Uterus (tissue), 4 donors: ENCODE data around the gene MIA2. TPM values are rescaled to one million over a fixed set of nuclear protein-coding genes. Genes with fewer than 3 reads are reported as not detected.

Experiments used
- DNase-seq, 2 donors: peaks; one replicate each; pipeline ENCODE4 v3.0.0-alpha.2; 2019 to 2020
- H3K27ac ChIP-seq, 2 donors: fragments of 200-600 bp; sonication (generic); 1 replicate in 1 of 2; 2 replicates in 1 of 2; pipeline ENCODE4 v1.5.1; 2016 to 2018
- H3K27me3 ChIP-seq, 2 donors: fragments of 200-600 bp; sonication (generic); one replicate each; pipeline ENCODE4 v1.5.1; 2018 to 2019; ENCODE audit warnings: control low read depth in 1 of 2
- H3K36me3 ChIP-seq, 2 donors: fragments of 200-600 bp; sonication (generic); one replicate each; pipeline ENCODE4 v1.5.1; 2019; ENCODE audit warnings: control low read depth in 1 of 2
- H3K4me1 ChIP-seq, 2 donors: fragments of 200-600 bp; sonication (generic); one replicate each; pipeline ENCODE4 v1.5.1; 2018 to 2019; ENCODE audit warnings: control low read depth in 1 of 2
- H3K4me3 ChIP-seq, 2 donors: fragments of 200-600 bp; sonication (generic); 1 replicate in 1 of 2; 2 replicates in 1 of 2; pipeline ENCODE4 v1.5.1; 2018 to 2019; ENCODE audit warnings: mild to moderate bottlenecking in 1 of 2
- H3K9me3 ChIP-seq, 2 donors: fragments of 200-600 bp; sonication (generic); one replicate each; pipeline ENCODE4 v1.5.1; 2019; ENCODE audit warnings: control low read depth in 1 of 2
- POLR2A ChIP-seq, 2 donors: fragments of 450-650 bp; IDR thresholded peaks; one replicate each; pipeline ENCODE4 v1.6.1; 2016; ENCODE audit warnings: antibody characterized with exemption in 2 of 2, mild to moderate bottlenecking in 1 of 2, moderate library complexity in 1 of 2
- intact Hi-C: fragments of 100-400 bp; cut with DNase I; formaldehyde crosslinking; loops from one replicate; pipeline ENCODE4 v1.15.1; 2023; ENCODE audit warnings: low total_unique reads
- total RNA-seq, 4 donors: library from RNA; depleted of rRNA in 3 of 4; stranded (reverse); fragments of >200 nt in 3 of 4; gene quantifications; one replicate each; pipeline versions ENCODE4 v1.1.0 to v1.2.4, GENCODE V29; 2014 to 2023
- TF ChIP-seq, protein P1 (sequence below), 4 experiments: fragments of 200-600 bp in 2 of 4; fragments of 450-650 bp in 2 of 4; sonication (generic) in 2 of 4; IDR thresholded peaks; one replicate each; pipeline ENCODE4 v1.5.1; 2016 to 2019; ENCODE audit warnings: antibody characterized with exemption in 4 of 4, mild to moderate bottlenecking in 2 of 4, moderate library complexity in 1 of 4
- donor health status: DM: yes; HTN: yes; CAD: no.

The MIA2 gene
- total RNA-seq, 4 donors from 2014 or later = 15.3 to 38.2 (median 23.9) TPM

DNA sequence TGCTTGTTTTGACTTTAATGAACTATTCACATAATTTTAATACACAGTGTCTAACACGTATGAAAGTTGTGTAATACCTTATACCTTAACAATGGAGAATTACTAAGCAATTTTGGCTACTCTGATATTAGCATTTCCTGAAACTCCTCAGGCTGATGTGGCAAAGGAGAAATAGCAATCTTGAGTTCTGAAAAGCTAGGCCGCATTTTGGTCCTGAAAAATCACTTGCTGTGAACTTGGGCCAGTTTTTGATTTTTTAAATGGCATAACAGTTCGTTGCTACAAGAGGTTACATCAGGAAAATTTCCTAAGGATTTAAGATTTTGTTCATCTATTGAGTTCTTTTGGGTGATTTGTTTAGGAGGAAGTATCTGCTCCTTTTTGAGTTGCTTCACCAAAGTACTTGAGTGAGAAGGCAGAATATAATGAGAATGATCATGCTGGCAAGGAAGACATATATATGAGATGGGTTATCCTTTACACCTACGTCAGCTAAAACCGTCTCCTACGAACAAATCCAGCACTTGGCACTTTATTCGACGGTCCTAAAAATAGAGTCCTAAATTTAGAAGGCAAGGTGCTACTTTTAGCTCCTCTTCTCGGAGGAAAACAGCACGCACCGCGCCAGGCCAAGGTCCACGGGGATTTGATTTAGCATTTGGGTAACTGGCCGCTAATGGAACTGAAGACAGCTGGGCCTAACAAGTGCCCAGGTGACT, 32.2 kb downstream of the MIA2 start:
- Histone ChIP-seq H3K4me1 (no peaks in the 10 kb centered on the region), H3K27ac (peak overlapping the region; percentile 97), H3K27me3 (no peaks in the 10 kb centered on the region), H3K4me3 (peak overlapping the region; percentile 75 to 87), H3K36me3 (no peaks in the 10 kb centered on the region), H3K9me3 (no peaks in the 10 kb centered on the region)
- TF ChIP-seq POLR2A (IDR thresholded peaks at IDR 0.05) = no peak
- TF ChIP-seq, protein P1, sequence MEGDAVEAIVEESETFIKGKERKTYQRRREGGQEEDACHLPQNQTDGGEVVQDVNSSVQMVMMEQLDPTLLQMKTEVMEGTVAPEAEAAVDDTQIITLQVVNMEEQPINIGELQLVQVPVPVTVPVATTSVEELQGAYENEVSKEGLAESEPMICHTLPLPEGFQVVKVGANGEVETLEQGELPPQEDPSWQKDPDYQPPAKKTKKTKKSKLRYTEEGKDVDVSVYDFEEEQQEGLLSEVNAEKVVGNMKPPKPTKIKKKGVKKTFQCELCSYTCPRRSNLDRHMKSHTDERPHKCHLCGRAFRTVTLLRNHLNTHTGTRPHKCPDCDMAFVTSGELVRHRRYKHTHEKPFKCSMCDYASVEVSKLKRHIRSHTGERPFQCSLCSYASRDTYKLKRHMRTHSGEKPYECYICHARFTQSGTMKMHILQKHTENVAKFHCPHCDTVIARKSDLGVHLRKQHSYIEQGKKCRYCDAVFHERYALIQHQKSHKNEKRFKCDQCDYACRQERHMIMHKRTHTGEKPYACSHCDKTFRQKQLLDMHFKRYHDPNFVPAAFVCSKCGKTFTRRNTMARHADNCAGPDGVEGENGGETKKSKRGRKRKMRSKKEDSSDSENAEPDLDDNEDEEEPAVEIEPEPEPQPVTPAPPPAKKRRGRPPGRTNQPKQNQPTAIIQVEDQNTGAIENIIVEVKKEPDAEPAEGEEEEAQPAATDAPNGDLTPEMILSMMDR (IDR thresholded peaks at IDR 0.05) = no peak
- intact Hi-C loops = no loop called here
- no peak for DNase-seq

DNA sequence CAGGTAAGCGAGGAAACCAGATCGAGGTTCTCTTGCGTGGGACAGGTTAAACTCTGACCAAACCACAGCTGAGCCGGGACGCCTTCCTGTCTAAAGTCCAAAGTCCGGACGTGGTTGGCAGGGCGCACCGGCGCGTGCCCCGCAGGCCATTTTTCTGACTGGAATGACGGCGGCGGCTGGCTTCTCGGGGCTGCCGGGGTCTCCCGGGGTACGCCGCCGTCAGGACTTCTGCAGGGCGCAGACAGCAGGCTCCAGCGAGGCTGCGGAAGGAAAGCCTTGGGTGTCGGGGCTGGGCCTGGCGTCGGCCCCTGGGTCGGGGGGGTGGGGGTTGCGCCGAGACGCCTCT, 32.8 kb downstream of the MIA2 start:
- Histone ChIP-seq H3K4me1 (no peaks in the 10 kb centered on the region), H3K4me3 (peak overlapping the region; percentile 75 to 87), H3K27me3 (no peaks in the 10 kb centered on the region), H3K9me3 (no peaks in the 10 kb centered on the region), H3K27ac (peak overlapping the region; percentile 97), H3K36me3 (no peaks in the 10 kb centered on the region)
- intact Hi-C loops = no loop called here
- peak; percentile 39 to 62 for DNase-seq
- TF ChIP-seq POLR2A (IDR thresholded peaks at IDR 0.05) = no peak
- TF ChIP-seq, protein P1 (IDR thresholded peaks at IDR 0.05) = no peak

DNA sequence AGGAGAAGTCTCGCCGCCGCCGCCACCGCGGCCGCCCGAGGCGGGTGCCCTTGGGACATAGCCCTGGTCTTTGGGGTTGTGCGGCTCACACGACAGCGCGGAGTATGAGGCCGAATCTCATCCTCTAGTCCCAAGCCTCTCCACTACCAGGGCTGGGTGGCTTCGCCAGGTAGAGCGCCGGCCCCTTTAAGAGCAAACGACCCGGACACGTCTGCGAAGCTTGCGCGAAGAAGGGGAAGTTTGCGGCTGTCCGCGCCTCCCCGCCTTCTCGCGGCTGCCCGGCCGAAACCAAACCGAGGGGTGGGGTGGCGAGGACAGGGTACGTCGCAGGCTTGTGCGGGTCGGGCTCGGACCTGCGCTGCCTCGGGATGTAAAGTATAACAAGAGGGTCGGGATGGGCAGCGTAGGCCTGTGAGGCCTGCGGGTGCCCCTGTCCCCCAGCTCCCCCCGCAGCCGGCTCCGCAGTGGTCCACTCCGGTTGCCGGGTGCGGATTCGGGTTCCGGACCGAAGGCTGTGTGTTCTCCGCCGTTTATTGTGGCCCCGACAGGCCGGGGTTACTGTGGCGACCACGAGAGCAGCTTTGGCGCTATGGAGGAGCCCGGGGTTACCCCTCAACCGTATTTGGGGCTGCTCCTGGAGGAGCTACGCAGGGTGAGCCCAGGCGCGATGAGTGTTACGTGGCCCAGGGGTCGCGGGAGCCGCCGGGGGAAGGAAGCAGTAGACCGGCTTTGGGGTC, 33.3 kb downstream of the MIA2 start:
- H3K27me3 ChIP-seq = no peaks in the 10 kb centered on the region
- TF ChIP-seq POLR2A (IDR thresholded peaks at IDR 0.05) = peak; percentile 11 to 54
- TF ChIP-seq, protein P1 (IDR thresholded peaks at IDR 0.05) = no peak
- no peaks in the 10 kb centered on the region for H3K9me3 ChIP-seq
- no peaks in the 10 kb centered on the region for H3K4me1 ChIP-seq
- intact Hi-C loops = no loop called here
- DNase-seq = peak; percentile 76 to 80
- no peaks in the 10 kb centered on the region for H3K36me3 ChIP-seq
- peak overlapping the region; percentile 75 to 87 for H3K4me3 ChIP-seq
- H3K27ac ChIP-seq = peak overlapping the region; percentile 97

GRCh38 chr14:39267608-39268005, 33.9 kb downstream of the MIA2 start:
- no peaks in the 10 kb centered on the region for H3K4me1 ChIP-seq
- H3K4me3 ChIP-seq = peak overlapping the region; percentile 75 to 87
- no peaks in the 10 kb centered on the region for H3K9me3 ChIP-seq
- H3K27me3 ChIP-seq = no peaks in the 10 kb centered on the region
- H3K27ac ChIP-seq = peak overlapping the region; percentile 97
- TF ChIP-seq, protein P1 (IDR thresholded peaks at IDR 0.05) = no peak
- no peak for DNase-seq
- intact Hi-C loops = no loop called here
- no peaks in the 10 kb centered on the region for H3K36me3 ChIP-seq

GRCh38 chr14:39268393-39268792, 34.7 kb downstream of the MIA2 start:
- intact Hi-C loops = no loop called here
- Histone ChIP-seq H3K9me3 (no peaks in the 10 kb centered on the region), H3K36me3 (no peaks in the 10 kb centered on the region), H3K27ac (peak overlapping the region; percentile 97), H3K4me3 (peak overlapping the region; percentile 75 to 87), H3K27me3 (no peaks in the 10 kb centered on the region), H3K4me1 (no peaks in the 10 kb centered on the region)
- TF ChIP-seq, protein P1 (IDR thresholded peaks at IDR 0.05) = no peak
- no peak for TF ChIP-seq POLR2A (IDR thresholded peaks at IDR 0.05)
- no peak for DNase-seq
